GM23248 (cell line): ENCODE measurements around the gene PDX1. TPM values are rescaled to one million over a fixed set of nuclear protein-coding genes. Genes with fewer than 3 reads are reported as not detected.
"Not testable (repeated sequence)": the region's sequence is repeated elsewhere in the genome, so short reads cannot be mapped to it uniquely, and the experiment has no call there.

Experiments
- DNase-seq: peaks from one replicate; pipeline ENCODE4 v3.0.0-alpha.2; 2015
- H2AFZ ChIP-seq: fragments of 200-600 bp; sonication (generic); 2 replicates; pipeline ENCODE4 v1.6.1; 2016; ENCODE audit warnings: antibody characterized with exemption
- H3F3A ChIP-seq: fragments of 200-600 bp; sonication (generic); 2 replicates; pipeline ENCODE4 v1.6.1; 2016; ENCODE audit warnings: mild to moderate bottlenecking, antibody characterized with exemption, mixed run types; ENCODE audit not compliant: insufficient read depth
- H3K27ac ChIP-seq: fragments of 200-600 bp; sonication (generic); 2 replicates; pipeline ENCODE4 v1.5.1; 2016; ENCODE audit warnings: mild to moderate bottlenecking
- H3K27me3 ChIP-seq: fragments of 200-600 bp; sonication (generic); replicated peaks from 2 replicates; pipeline ENCODE4 v1.6.1; 2016; ENCODE audit warnings: mild to moderate bottlenecking; ENCODE audit not compliant: insufficient read depth
- H3K36me3 ChIP-seq: fragments of 200-600 bp; sonication (generic); 2 replicates; pipeline ENCODE4 v1.6.1; 2016; ENCODE audit warnings: low read depth, mild to moderate bottlenecking
- H3K4me1 ChIP-seq: fragments of 200-600 bp; sonication (generic); 2 replicates; pipeline ENCODE4 v1.6.1; 2016; ENCODE audit warnings: mild to moderate bottlenecking; ENCODE audit not compliant: insufficient read depth
- H3K4me2 ChIP-seq: fragments of 200-600 bp; sonication (generic); one replicate; pipeline ENCODE4 v1.6.1; 2016; ENCODE audit warnings: mild to moderate bottlenecking; ENCODE audit not compliant: unreplicated experiment
- H3K4me3 ChIP-seq: fragments of 200-600 bp; sonication (generic); 2 replicates; pipeline ENCODE4 v1.5.1; 2016; ENCODE audit warnings: mild to moderate bottlenecking
- H3K79me2 ChIP-seq: fragments of 200-600 bp; sonication (generic); 2 replicates; pipeline ENCODE4 v1.6.1; 2016; ENCODE audit warnings: mild to moderate bottlenecking; ENCODE audit not compliant: insufficient read depth
- H3K9ac ChIP-seq: fragments of 200-600 bp; sonication (generic); 2 replicates; pipeline ENCODE4 v1.6.1; 2016; ENCODE audit warnings: mild to moderate bottlenecking
- H3K9me2 ChIP-seq: fragments of 200-600 bp; sonication (generic); 2 replicates; pipeline ENCODE4 v1.6.1; 2016; ENCODE audit warnings: mixed run types, mild to moderate bottlenecking, moderate library complexity; ENCODE audit not compliant: insufficient read depth
- H3K9me3 ChIP-seq: fragments of 200-600 bp; sonication (generic); one replicate; pipeline ENCODE4 v1.6.1; 2017; ENCODE audit warnings: low read depth
- H4K20me1 ChIP-seq: fragments of 200-600 bp; sonication (generic); 2 replicates; pipeline ENCODE4 v1.6.0; 2016; ENCODE audit not compliant: insufficient read depth
- EZH2 ChIP-seq: fragments of 200-600 bp; sonication (generic); IDR thresholded peaks from 2 replicates; pipeline ENCODE4 v1.6.1; 2018; ENCODE audit warnings: antibody characterized with exemption, mild to moderate bottlenecking; ENCODE audit not compliant: insufficient read depth, poor library complexity, severe bottlenecking
- EZH2phosphoT487 ChIP-seq: fragments of 200-600 bp; sonication (generic); IDR thresholded peaks from 2 replicates; pipeline ENCODE4 v1.6.1; 2018; ENCODE audit warnings: antibody characterized with exemption, moderate library complexity, mild to moderate bottlenecking, low read depth; ENCODE audit not compliant: insufficient read depth
- WGBS, 2 experiments: methylation state at CpG; one replicate each; pipeline ENCODE4 v1.1.6; 2015 to 2017; ENCODE audit warnings: low lambda C conversion rate in 2 of 2, low coverage in 1 of 2; ENCODE audit errors: missing lambda C conversion rate in 2 of 2; 5-methylcytosine and 5-hydroxymethylcytosine counted together
- in situ Hi-C: fragments of 300-500 bp; cut with MboI; formaldehyde crosslinking; loops from 2 replicates; pipeline ENCODE4 v1.15.0; 2020
- polyA plus RNA-seq: library from polyadenylated mRNA; unstranded; fragments of >200 nt; fragmentation: Nextera tagmentation; extraction: Ambion mirVana; gene quantifications from 2 replicates; pipeline ENCODE4 v1.2.1, GENCODE V29; 2016
- total RNA-seq: library from RNA; depleted of rRNA; stranded (reverse); fragments of >200 nt; shearing (Covaris generic); gene quantifications from 2 replicates; pipeline ENCODE4 v1.2.3, GENCODE V29; 2014

PDX1 gene
- total and polyA plus RNA-seq, 2 experiments from 2014 or later: not detected

DNA sequence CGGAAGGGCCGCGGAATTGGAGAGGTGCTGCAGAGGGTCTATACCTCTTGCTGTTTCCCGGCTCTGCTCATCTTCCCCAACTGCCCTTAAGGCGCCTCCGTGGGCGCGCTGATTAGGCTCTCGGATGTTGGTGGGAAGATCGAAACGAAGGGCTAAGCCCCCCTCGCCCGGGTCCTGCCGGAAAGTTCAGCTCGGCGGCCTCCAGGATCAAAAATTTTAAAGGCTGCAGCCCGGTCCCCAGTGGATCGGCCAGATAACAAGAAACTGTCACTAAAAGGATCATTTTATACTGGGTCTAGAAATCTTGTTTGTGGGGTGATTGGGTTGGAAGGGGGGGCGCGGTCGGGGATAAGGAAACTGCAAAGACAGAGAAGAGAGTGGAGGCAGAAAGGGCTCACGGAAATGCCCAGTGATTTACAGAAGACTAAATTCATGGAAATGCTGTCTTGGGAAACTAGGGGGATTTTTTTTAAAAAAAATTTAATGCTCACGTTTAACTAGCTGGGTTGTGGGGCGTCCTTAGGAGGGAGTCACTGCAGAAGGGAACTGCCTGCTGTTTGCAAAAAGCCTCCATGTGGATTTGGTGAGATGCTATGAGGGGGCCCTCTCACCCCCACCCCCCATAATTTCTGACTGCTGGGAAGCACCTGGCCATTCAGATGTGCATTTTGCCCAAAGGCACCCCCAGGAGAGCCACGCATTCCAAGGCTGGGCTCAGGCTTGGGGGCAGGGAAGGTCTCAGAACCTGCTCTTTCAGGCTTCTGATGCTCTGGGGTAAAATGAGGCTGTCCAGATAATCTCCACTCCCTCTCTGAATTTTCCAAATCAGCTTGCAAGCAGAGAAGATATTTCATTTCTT, 41.7 kb downstream of the PDX1 start:
- Histone ChIP-seq H3K4me3 (peak overlapping the region; percentile 52), H4K20me1 (no peaks in the 10 kb centered on the region), H3K27me3 (peaks cover 96% of the 10 kb centered on the region), H3K27ac (no peak overlapping the region), H3K9ac (no peak overlapping the region), H3F3A (no peaks in the 10 kb centered on the region), H3K79me2 (no peaks in the 10 kb centered on the region), H3K9me3 (no peaks in the 10 kb centered on the region), H3K9me2 (no peaks in the 10 kb centered on the region), H3K4me2 (peak overlapping the region; percentile 67), H3K36me3 (no peaks in the 10 kb centered on the region), H3K4me1 (peaks cover 12% of the 10 kb centered on the region; the same call in 1 of the 2 replicates), H2AFZ (peak overlapping the region; percentile 61; the same call in 1 of the 2 replicates)
- TF ChIP-seq EZH2: peak; percentile 42
- no peak for TF ChIP-seq EZH2phosphoT487
- WGBS, 2 experiments: 7 to 8% methylated on average over 24 to 25 of the region's 25 CpGs
- in situ Hi-C loops: no loop called here
- DNase-seq: no peak

- in situ Hi-C loops: no loop called here
- Histone ChIP-seq H4K20me1 (no peaks in the 10 kb centered on the region), H3K27me3 (peaks cover 97% of the 10 kb centered on the region), H3K36me3 (no peaks in the 10 kb centered on the region), H3K79me2 (no peaks in the 10 kb centered on the region), H3K9me2 (no peaks in the 10 kb centered on the region), H3K4me3 (no peak overlapping the region), H3K4me2 (no peak overlapping the region), H2AFZ (no peak overlapping the region), H3F3A (no peaks in the 10 kb centered on the region), H3K9ac (no peak overlapping the region), H3K27ac (no peak overlapping the region), H3K4me1 (peaks cover 12% of the 10 kb centered on the region; the same call in 1 of the 2 replicates), H3K9me3 (no peaks in the 10 kb centered on the region)
- no peak for DNase-seq
- TF ChIP-seq EZH2phosphoT487: no peak
- no peak for TF ChIP-seq EZH2
- 51 to 53% methylated on average over 6 of the region's 6 CpGs for WGBS, 2 experiments
Measured at GRCh38 chr13:27962128-27962841, 42.5 kb downstream of the PDX1 start.

DNA sequence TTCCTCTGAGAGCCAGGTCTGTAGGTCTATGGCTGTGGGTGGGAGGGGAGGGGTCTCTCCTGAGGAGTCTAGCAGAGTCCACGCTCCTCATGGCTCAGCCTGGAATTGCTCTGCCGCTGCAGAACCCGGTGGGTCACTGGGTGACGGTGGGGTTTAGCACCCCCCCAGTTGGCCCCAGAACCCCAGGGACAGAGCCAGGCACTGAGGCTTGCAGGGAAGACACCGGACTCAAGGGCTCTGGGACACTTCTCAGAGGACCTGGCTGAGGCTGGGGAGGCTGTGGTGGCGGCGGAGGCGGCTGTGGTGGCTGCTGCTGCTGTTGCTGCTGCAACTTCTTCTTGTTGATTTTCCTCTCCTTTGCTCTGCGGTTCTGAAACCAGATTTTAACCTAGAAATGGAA, 43.2 kb downstream of the PDX1 start:
- in situ Hi-C loops: no loop called here
- Histone ChIP-seq H3K4me1 (peaks cover 12% of the 10 kb centered on the region; the same call in 1 of the 2 replicates), H3K9me3 (no peaks in the 10 kb centered on the region), H3K9ac (no peak overlapping the region), H3K27me3 (peaks cover 97% of the 10 kb centered on the region), H3K79me2 (no peaks in the 10 kb centered on the region), H3K4me3 (no peak overlapping the region), H2AFZ (no peak overlapping the region), H3K9me2 (no peaks in the 10 kb centered on the region), H3F3A (no peaks in the 10 kb centered on the region), H4K20me1 (no peaks in the 10 kb centered on the region), H3K4me2 (no peak overlapping the region), H3K36me3 (no peaks in the 10 kb centered on the region), H3K27ac (no peak overlapping the region)
- DNase-seq: no peak
- TF ChIP-seq EZH2phosphoT487: no peak
- no peak for TF ChIP-seq EZH2
- 34 to 42% methylated on average over 5 to 9 of the region's 9 CpGs for WGBS, 2 experiments

DNA sequence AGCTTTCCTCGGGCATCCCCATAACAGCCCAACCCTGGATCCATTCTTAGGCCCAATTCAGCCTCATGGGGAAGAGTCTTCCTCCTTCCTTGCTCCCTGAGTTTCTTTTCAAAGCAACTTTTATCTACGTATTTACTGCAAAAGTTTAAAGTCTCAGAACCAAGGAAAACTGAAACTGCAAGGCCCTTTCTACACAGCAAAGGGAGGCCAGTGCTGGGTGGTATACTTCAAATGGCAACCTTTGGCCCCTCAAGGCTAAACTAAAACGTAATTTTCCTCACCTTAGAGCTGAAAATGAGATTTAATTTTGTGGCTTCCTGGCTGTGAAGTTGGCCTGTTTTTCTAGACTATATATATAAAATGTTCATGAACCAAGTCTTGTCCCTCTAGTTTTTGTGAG, 43.7 kb downstream of the PDX1 start:
- WGBS, 2 experiments: 38 to 41% methylated on average over 3 of the region's 3 CpGs

GRCh38 chr13:27964206-27964605, 44.4 kb downstream of the PDX1 start:
- DNase-seq, H3K27ac ChIP-seq, H3F3A ChIP-seq, H3K9ac ChIP-seq, H3K36me3 ChIP-seq, H3K9me2 ChIP-seq, H4K20me1 ChIP-seq, H2AFZ ChIP-seq, H3K4me3 ChIP-seq, H3K4me2 ChIP-seq, H3K9me3 ChIP-seq, in situ Hi-C loops, H3K79me2 ChIP-seq: not testable (repeated sequence)
- peaks cover 12% of the 10 kb centered on the region; the same call in 1 of the 2 replicates for H3K4me1 ChIP-seq
- 50 to 52% methylated on average over 13 of the region's 13 CpGs for WGBS, 2 experiments
- peaks cover 95% of the 10 kb centered on the region for H3K27me3 ChIP-seq

More for the DNA sequence above, 43.7 kb downstream of the PDX1 start:
- Histone ChIP-seq H3K9me3 (no peaks in the 10 kb centered on the region), H3K4me2 (no peak overlapping the region), H3K4me1 (peaks cover 12% of the 10 kb centered on the region; the same call in 1 of the 2 replicates), H3K9me2 (no peaks in the 10 kb centered on the region), H2AFZ (no peak overlapping the region), H4K20me1 (no peaks in the 10 kb centered on the region), H3K9ac (no peak overlapping the region), H3F3A (no peaks in the 10 kb centered on the region), H3K27me3 (peaks cover 96% of the 10 kb centered on the region), H3K4me3 (no peak overlapping the region), H3K36me3 (no peaks in the 10 kb centered on the region), H3K27ac (no peak overlapping the region), H3K79me2 (no peaks in the 10 kb centered on the region)
- in situ Hi-C loops: no loop called here
- TF ChIP-seq EZH2 (no peak), EZH2phosphoT487 (no peak)
- no peak for DNase-seq
